HCT116 (cell line): Measurements from ENCODE around the gene SLC39A5. TPM values are rescaled to one million over a fixed set of nuclear protein-coding genes. Genes with fewer than 3 reads are reported as not detected.
A peak's percentile ranks its signal among the peaks of the same experiment; 100 is the strongest.

Experiments used
- ATAC-seq: fragments of 200-7000 bp; cut with Tn5 transposase; 2 replicates; pipeline ENCODE4 v1.9.1; 2020; ENCODE audit warnings: mild to moderate bottlenecking, moderate library complexity
- BruUV-seq: library from RNA; stranded (reverse); fragments of 400-500 nt; replicated peaks from 2 replicates; lab custom pipeline; 2021; lab: Mats Ljungman, UMichigan
- CTCF ChIA-PET: fragments of 300-600 bp; sonication (Branson Sonifier 250); formaldehyde crosslinking; loops from one replicate; lab custom pipeline; 2021; ENCODE audit warnings: antibody characterized with exemption; lab: Charles Lee
- POLR2A ChIA-PET: fragments of 300-600, 350-600 bp; sonication (Branson Sonifier 250); formaldehyde crosslinking; loops from one replicate; lab custom pipeline; 2021; ENCODE audit warnings: antibody characterized with exemption; lab: Charles Lee
- RAD21 ChIA-PET, 2 experiments: fragments of 300-600 bp; sonication (Branson Sonifier 250); formaldehyde crosslinking; loops; one replicate each; lab custom pipeline; 2023; ENCODE audit warnings: low total read pairs in 2 of 2; ENCODE audit not compliant: uncharacterized antibody in 2 of 2, unreplicated experiment in 2 of 2, low non-redundant PET in 1 of 2; lab: Charles Lee
- DNase-seq: peaks from one replicate; pipeline ENCODE4 v3.0.0-alpha.2; 2010; ENCODE audit warnings: low read depth, low spot score
- H2AFZ ChIP-seq: fragments of 200-600 bp; shearing (Covaris generic), sonication (generic); 2 replicates; pipeline ENCODE4 v1.6.1; 2017; ENCODE audit warnings: low read depth, mixed run types, mixed read lengths, antibody characterized with exemption, low read length; ENCODE audit not compliant: poor library complexity, severe bottlenecking
- H3K27ac ChIP-seq: 2 replicates; pipeline ENCODE4 v1.5.1; 2012; ENCODE audit warnings: low read depth, low read length
- H3K27me3 ChIP-seq: fragments of 200-600 bp; sonication (generic); 2 replicates; pipeline ENCODE4 v1.6.1; 2016; ENCODE audit warnings: mixed run types, low read length, mixed read lengths; ENCODE audit not compliant: insufficient read depth
- H3K36me3 ChIP-seq, 2 experiments: fragments of 200-500 bp in 1 of 2; fragments of 200-600 bp in 1 of 2; sonication (Bioruptor generic) in 1 of 2; sonication (generic) in 1 of 2; 2 replicates each; pipeline versions ENCODE4 v1.5.1 to v1.6.1; 2014 to 2016; ENCODE audit warnings: low read length in 2 of 2, inconsistent platforms in 1 of 2, mixed read lengths in 1 of 2, mixed run types in 1 of 2; ENCODE audit not compliant: insufficient read depth in 2 of 2, control insufficient read depth in 1 of 2
- H3K4me1 ChIP-seq, 2 experiments: fragments of 200-600 bp in 1 of 2; sonication (generic) in 1 of 2; 2 replicates each; pipeline versions ENCODE4 v1.5.1 to v1.6.1; 2012 to 2017; ENCODE audit warnings: low read length in 2 of 2, inconsistent platforms in 1 of 2, mild to moderate bottlenecking in 1 of 2, mixed read lengths in 1 of 2, mixed run types in 1 of 2, moderate library complexity in 1 of 2; ENCODE audit not compliant: insufficient read depth in 2 of 2, control insufficient read depth in 1 of 2
- H3K4me2 ChIP-seq: fragments of 200-600 bp; sonication (generic); 2 replicates; pipeline ENCODE4 v1.6.1; 2017; ENCODE audit warnings: mixed run types, low read length, mixed read lengths
- H3K4me3 ChIP-seq, 2 experiments: fragments of 200-600 bp in 1 of 2; sonication (generic) in 1 of 2; replicated peaks in 1 of 2; 2 replicates each; pipeline ENCODE4 v1.5.1; 2011 to 2016; ENCODE audit warnings: low read length in 2 of 2, control low read depth in 1 of 2, low read depth in 1 of 2, mild to moderate bottlenecking in 1 of 2, mixed read lengths in 1 of 2, mixed run types in 1 of 2
- H3K79me2 ChIP-seq: fragments of 200-600 bp; sonication (generic); 2 replicates; pipeline ENCODE4 v1.6.1; 2017; ENCODE audit warnings: mild to moderate bottlenecking, mixed run types, low read length, moderate library complexity, mixed read lengths; ENCODE audit not compliant: insufficient read depth
- H3K9ac ChIP-seq: fragments of 200-600 bp; sonication (generic); 2 replicates; pipeline ENCODE4 v1.6.1; 2016; ENCODE audit warnings: low read length, mixed read lengths
- H3K9me2 ChIP-seq: fragments of 200-600 bp; sonication (generic), shearing (Covaris generic); 2 replicates; pipeline ENCODE4 v1.6.1; 2017; ENCODE audit warnings: mixed run types, mild to moderate bottlenecking, moderate library complexity; ENCODE audit not compliant: insufficient read depth
- H3K9me3 ChIP-seq, 2 experiments: fragments of 200-500 bp in 1 of 2; fragments of 200-600 bp in 1 of 2; sonication (Bioruptor generic) in 1 of 2; sonication (generic) in 1 of 2; 2 replicates each; pipeline ENCODE4 v1.6.1; 2014 to 2017; ENCODE audit warnings: low read length in 2 of 2, mixed read lengths in 2 of 2, inconsistent platforms in 1 of 2, low read depth in 1 of 2, mild to moderate bottlenecking in 1 of 2, mixed run types in 1 of 2, moderate library complexity in 1 of 2; ENCODE audit not compliant: control insufficient read depth in 1 of 2, insufficient read depth in 1 of 2
- H4K20me1 ChIP-seq: fragments of 200-600 bp; sonication (generic), shearing (Covaris generic); 2 replicates; pipeline ENCODE4 v1.6.1; 2017; ENCODE audit warnings: mixed run types, mild to moderate bottlenecking, moderate library complexity; ENCODE audit not compliant: insufficient read depth
- EGR1 ChIP-seq: IDR thresholded peaks from 2 replicates; pipeline ENCODE4 v1.6.1; 2012; ENCODE audit warnings: low read depth
- MAX ChIP-seq: IDR thresholded peaks from 2 replicates; pipeline ENCODE4 v1.6.1; 2012
- POLR2A ChIP-seq: IDR thresholded peaks from 2 replicates; pipeline ENCODE4 v1.7.0; 2011; ENCODE audit warnings: borderline replicate concordance; ENCODE audit not compliant: insufficient read depth, insufficient read length; ENCODE audit errors: extremely low read depth
- POLR2AphosphoS5 ChIP-seq: IDR thresholded peaks from 2 replicates; pipeline ENCODE4 v1.6.1; 2011; ENCODE audit warnings: mild to moderate bottlenecking, low read depth, low read length, moderate library complexity
- ZBTB33 ChIP-seq: IDR thresholded peaks from 2 replicates; pipeline ENCODE4 v1.6.1; 2011; ENCODE audit warnings: mild to moderate bottlenecking, low read length, moderate library complexity; ENCODE audit not compliant: insufficient replicate concordance; ENCODE audit errors: extremely low read depth
- ZNF274 ChIP-seq: fragments of 200-500 bp; sonication (Bioruptor generic); IDR thresholded peaks from 2 replicates; pipeline ENCODE4 v1.6.1; 2014; ENCODE audit warnings: mild to moderate bottlenecking, low read depth, low read length, inconsistent platforms
- intact Hi-C: fragments of 100-400 bp; cut with micrococcal nuclease; formaldehyde crosslinking; loops from 2 replicates; pipeline ENCODE4 v1.10.0; 2022
- total RNA-seq: library from RNA; stranded (reverse); gene quantifications from one replicate; pipeline ENCODE4 v1.2.1, GENCODE V29; 2021; ENCODE audit not compliant: unreplicated experiment

Gene SLC39A5
- total RNA-seq, 1 experiment from 2014 or later = 0.66 TPM

GRCh38 chr12:56286044-56286830, 56.4 kb downstream of the SLC39A5 start:
- H3K36me3 ChIP-seq = peaks cover 29 to 37% of the 10 kb centered on the region in 2 experiments; a peak in 3 of 4 replicates

More at GRCh38 chr12:56286044-56286830, 56.4 kb downstream of the SLC39A5 start:
- Histone ChIP-seq H3K79me2 (peaks cover 55% of the 10 kb centered on the region), H4K20me1 (0 out of 2 replicates have a peak, but pooled peaks cover 4% of the 10 kb centered on the region), H2AFZ (no peak overlapping the region), H3K27ac (no peak overlapping the region), H3K9me3 (no peaks in the 10 kb centered on the region), H3K27me3 (no peaks in the 10 kb centered on the region), H3K4me1 (peaks cover 5 to 9% of the 10 kb centered on the region in 2 experiments), H3K4me3 (no peak overlapping the region), H3K9ac (no peak overlapping the region), H3K9me2 (no peaks in the 10 kb centered on the region), H3K4me2 (no peak overlapping the region)
- TF ChIP-seq POLR2A (no peak), ZBTB33 (no peak), EGR1 (no peak), ZNF274 (no peak), MAX (no peak), POLR2AphosphoS5 (no peak)
- CTCF ChIA-PET = no interaction called here
- ATAC-seq = no peak
- RAD21 ChIA-PET = no interaction called here
- no peak for DNase-seq
- TSS peak; percentile 23 for BruUV-seq
- intact Hi-C loops = no loop called here
- POLR2A ChIA-PET = no interaction called here

Other genes starting within 250 kb of the SLC39A5 start
- 18.0 TPM for gene SUOX, start 232.8 kb upstream of the SLC39A5 start, total RNA-seq
- 8.5 TPM for gene IKZF4, start 209.0 kb upstream of the SLC39A5 start, total RNA-seq
- 70.2 TPM for gene RPS26, start 188.1 kb upstream of the SLC39A5 start, total RNA-seq
- 39.7 TPM for gene ERBB3, start 149.9 kb upstream of the SLC39A5 start, total RNA-seq
- gene PA2G4, start 125.5 kb upstream of the SLC39A5 start, total RNA-seq = 302 TPM
- 4,327 TPM for gene RPL41, start 113.4 kb upstream of the SLC39A5 start, total RNA-seq
- 8.7 TPM for gene ZC3H10, start 111.8 kb upstream of the SLC39A5 start, total RNA-seq
- 80.9 TPM for gene ESYT1, start 101.8 kb upstream of the SLC39A5 start, total RNA-seq
- 94.3 TPM for gene MYL6B, start 77.5 kb upstream of the SLC39A5 start, total RNA-seq
- 554 TPM for gene MYL6, start 71.7 kb upstream of the SLC39A5 start, total RNA-seq
- 99.7 TPM for gene SMARCC2, start 40.6 kb upstream of the SLC39A5 start, total RNA-seq
- 40.6 TPM for gene RNF41, start 8.1 kb upstream of the SLC39A5 start, total RNA-seq
- gene NABP2, start 5.7 kb upstream of the SLC39A5 start, total RNA-seq = 52.9 TPM
- 56.6 TPM for gene ANKRD52, start 28.3 kb downstream of the SLC39A5 start, total RNA-seq
- 11.7 TPM for gene COQ10A, start 36.9 kb downstream of the SLC39A5 start, total RNA-seq
- 270 TPM for gene CS, start 70.3 kb downstream of the SLC39A5 start, total RNA-seq
- 109 TPM for gene CNPY2, start 85.9 kb downstream of the SLC39A5 start, total RNA-seq
- gene PAN2, start 103.9 kb downstream of the SLC39A5 start, total RNA-seq = 75.0 TPM
- gene IL23A, start 108.8 kb downstream of the SLC39A5 start, total RNA-seq = 0.59 TPM
- 53.1 TPM for gene STAT2, start 130.1 kb downstream of the SLC39A5 start, total RNA-seq
- gene APOF, start 132.8 kb downstream of the SLC39A5 start, total RNA-seq = 0.17 TPM
- 47.0 TPM for gene TIMELESS, start 219.4 kb downstream of the SLC39A5 start, total RNA-seq
- gene MIP, start 224.6 kb downstream of the SLC39A5 start, total RNA-seq = 0.79 TPM
- gene SPRYD4, start 238.5 kb downstream of the SLC39A5 start, total RNA-seq = 2.5 TPM